Measurements from ENCODE around the gene SPATA2. TPM values are rescaled to one million over a fixed set of nuclear protein-coding genes. Genes with fewer than 3 reads are reported as not detected.
A peak's percentile ranks its signal among the peaks of the same experiment; 100 is the strongest.

Gene SPATA2
- total RNA-seq, 4 donors from 2014 or later: 3.3 to 5.6 (median 4.0) TPM

DNA sequence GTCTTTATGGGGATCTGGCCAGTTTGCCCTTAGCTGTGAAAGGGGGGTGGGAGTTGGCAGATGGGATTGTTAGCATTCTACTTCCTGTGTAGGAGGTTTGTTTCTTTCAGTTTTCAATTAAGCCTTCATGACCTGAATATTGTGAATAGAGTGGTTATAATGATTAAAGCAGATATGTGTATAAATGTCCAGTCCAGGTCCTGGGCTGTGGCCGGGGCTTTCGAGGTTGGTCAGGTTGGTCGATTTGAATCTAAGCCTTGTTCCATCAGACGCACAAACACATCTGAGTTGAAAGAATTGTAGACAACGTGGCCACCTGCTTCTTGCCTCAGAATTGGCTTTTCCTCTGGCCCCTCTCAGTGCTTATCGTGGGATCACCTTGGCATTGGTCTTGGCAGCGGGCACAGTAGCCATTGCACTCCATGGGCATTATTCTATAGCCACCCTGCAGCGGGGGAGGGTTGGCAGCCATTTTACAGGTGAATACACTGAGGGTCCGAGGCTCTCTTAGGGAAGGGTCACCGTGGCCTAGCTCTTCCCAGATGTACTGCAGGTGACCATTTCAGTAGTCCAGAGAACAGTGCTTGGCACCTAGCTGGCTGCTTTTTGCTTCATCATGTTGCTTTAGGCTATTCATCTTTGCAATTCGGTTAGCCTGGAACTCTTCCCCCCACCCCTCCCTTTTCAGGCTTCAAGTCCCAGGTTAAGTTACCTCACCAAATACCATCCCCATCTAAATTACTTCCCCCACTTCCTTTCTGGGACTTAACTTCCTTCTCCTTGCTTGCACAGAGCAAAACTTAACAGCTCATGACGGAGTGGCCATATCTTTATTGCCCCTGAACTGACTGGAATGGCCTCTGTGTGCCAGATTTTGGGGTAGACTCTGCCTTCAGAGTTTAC lies 21.9 kb upstream of the SPATA2 start:
- Histone ChIP-seq H3K9me3 (no peaks in the 10 kb centered on the region), H3K4me1 (peaks cover 19 to 60% (median 26%) of the 10 kb centered on the region in 3 donors), H3K27ac (peak overlapping the region; percentile 90 to 97 (median 96)), H3K4me3 (peak overlapping the region; percentile 87 to 100 (median 96)), H3K27me3 (no peaks in the 10 kb centered on the region), H3K36me3 (peaks cover 0 to 24% (median 0%) of the 10 kb centered on the region in 3 donors)
- WGBS, 2 donors: 11 to 12% methylated on average over 10 to 12 of the region's 12 CpGs
- DNase-seq: no peak
- TF ChIP-seq POLR2A (IDR thresholded peaks at IDR 0.05): no peak
- TF ChIP-seq, protein P1, sequence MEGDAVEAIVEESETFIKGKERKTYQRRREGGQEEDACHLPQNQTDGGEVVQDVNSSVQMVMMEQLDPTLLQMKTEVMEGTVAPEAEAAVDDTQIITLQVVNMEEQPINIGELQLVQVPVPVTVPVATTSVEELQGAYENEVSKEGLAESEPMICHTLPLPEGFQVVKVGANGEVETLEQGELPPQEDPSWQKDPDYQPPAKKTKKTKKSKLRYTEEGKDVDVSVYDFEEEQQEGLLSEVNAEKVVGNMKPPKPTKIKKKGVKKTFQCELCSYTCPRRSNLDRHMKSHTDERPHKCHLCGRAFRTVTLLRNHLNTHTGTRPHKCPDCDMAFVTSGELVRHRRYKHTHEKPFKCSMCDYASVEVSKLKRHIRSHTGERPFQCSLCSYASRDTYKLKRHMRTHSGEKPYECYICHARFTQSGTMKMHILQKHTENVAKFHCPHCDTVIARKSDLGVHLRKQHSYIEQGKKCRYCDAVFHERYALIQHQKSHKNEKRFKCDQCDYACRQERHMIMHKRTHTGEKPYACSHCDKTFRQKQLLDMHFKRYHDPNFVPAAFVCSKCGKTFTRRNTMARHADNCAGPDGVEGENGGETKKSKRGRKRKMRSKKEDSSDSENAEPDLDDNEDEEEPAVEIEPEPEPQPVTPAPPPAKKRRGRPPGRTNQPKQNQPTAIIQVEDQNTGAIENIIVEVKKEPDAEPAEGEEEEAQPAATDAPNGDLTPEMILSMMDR (IDR thresholded peaks at IDR 0.05): no peak
- intact Hi-C loops (cut with DNase I): no loop called here

DNA sequence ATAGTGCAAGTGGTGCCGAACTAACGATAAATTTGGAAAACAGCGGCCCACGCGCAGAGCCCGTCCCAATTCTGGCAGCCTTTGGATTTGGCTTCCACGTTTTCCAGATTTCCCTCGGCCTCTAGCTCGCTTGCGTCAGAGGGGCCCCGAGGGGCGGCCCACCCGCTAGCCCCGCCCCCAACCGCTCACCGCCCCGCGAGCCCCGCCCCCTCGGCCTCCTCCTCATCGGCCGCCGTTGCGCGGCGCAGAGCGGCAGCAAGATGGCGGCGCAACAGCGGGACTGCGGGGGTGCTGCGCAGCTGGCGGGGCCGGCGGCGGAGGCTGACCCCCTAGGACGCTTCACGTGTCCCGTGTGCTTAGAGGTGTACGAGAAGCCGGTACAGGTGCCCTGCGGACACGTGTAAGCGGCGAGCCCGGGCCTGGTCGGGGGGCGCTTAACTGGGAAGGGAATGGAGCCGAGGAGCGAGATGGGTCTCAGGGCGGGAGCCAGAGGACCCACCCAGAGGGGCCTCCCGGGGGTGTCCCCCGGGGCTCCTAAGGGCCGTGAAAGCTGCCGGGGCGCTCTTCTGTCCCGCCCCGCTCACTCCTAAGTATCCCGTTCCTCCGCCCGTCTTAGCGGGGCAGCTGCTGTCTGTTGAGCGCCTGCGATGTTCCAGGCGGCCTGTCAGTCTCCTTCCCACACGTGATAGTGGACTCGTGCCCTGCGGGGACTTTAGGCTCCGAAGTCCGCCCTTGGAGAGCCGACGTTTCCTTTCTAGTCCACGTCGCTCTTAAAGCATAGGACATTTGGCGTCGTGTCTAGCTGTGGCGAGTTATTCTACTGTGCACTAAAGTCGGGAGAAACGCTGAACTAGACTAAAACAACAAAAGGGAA lies 21.1 kb upstream of the SPATA2 start, which contains the start of gene RNF114:
Gene RNF114, plus strand, starts transcription at position 245 of the 874 bp plus-strand sequence. Its CDS starts 16 bp downstream, at position 261.
- peaks cover 19 to 52% (median 26%) of the 10 kb centered on the region in 3 donors for H3K4me1 ChIP-seq
- peak in 3 of 4 donors; percentile 56 to 95 (median 90) for TF ChIP-seq POLR2A (IDR thresholded peaks at IDR 0.05)
- TF ChIP-seq, protein P1 (IDR thresholded peaks at IDR 0.05): peak in 1 of 6 experiments; percentile 5
- peak within 1 kb of the TSS; percentile 90 to 97 (median 96) for H3K27ac ChIP-seq
- peaks cover 0 to 15% (median 0%) of the 10 kb centered on the region in 3 donors for H3K36me3 ChIP-seq
- intact Hi-C loops (cut with DNase I): no loop called here
- peak; percentile 53 for DNase-seq
- no peaks in the 10 kb centered on the region for H3K27me3 ChIP-seq
- no peaks in the 10 kb centered on the region for H3K9me3 ChIP-seq
- WGBS, 2 donors: 0 to 1% methylated on average over 25 to 38 of the region's 79 CpGs
- H3K4me3 ChIP-seq: peak within 1 kb of the TSS; percentile 87 to 100 (median 96)

DNA sequence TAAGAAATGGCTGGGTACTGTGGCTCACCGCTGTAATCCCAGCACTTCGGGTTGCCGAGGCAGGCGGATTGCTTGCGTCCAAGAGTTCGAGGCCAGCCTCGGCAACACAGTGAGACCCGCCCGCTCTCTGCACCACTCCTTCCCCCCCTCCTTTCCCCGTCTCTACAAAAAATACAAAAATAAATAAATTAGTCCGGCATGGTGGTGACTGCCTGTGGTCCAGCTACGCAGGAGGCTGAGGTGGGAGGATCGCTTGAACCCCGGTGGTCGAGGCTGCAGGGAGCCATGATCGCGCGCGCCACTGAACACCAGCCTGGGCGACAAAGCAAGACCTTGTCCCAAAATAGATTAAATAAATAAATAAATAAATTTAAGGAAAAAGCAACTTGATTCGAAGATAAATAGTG lies 20.4 kb upstream of the SPATA2 start:
- intact Hi-C loops (cut with DNase I): no loop called here
- peak overlapping the region; percentile 87 to 100 (median 96) for H3K4me3 ChIP-seq
- H3K9me3 ChIP-seq: no peaks in the 10 kb centered on the region
- peaks cover 0 to 8% (median 0%) of the 10 kb centered on the region in 3 donors for H3K36me3 ChIP-seq
- H3K4me1 ChIP-seq: peaks cover 19 to 45% (median 26%) of the 10 kb centered on the region in 3 donors
- 17 to 36% methylated on average over 12 to 21 of the region's 21 CpGs for WGBS, 2 donors
- TF ChIP-seq POLR2A (IDR thresholded peaks at IDR 0.05): no peak
- TF ChIP-seq, protein P1 (IDR thresholded peaks at IDR 0.05): no peak
- no peak for DNase-seq
- no peaks in the 10 kb centered on the region for H3K27me3 ChIP-seq
- peak overlapping the region; percentile 90 to 97 (median 96) for H3K27ac ChIP-seq

DNA sequence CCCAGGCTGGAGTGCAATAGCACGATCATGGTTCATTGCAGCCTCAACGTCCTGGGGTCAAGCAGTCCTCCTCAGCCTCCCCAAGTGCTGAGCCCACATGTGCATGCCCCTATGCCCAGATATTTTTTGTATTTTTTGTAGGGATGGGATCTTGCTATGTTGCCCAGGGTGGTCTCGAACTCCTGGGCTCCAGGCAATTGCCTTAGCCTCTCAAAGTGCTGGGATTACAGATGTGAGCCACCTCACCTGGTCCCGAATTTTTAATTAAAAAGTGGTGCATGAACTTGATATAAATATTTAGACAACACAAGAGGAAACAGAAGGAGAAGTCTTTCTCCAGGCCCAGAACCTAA lies 13.8 kb upstream of the SPATA2 start:
- no peak overlapping the region for H3K4me3 ChIP-seq
- peaks cover 0 to 10% (median 3%) of the 10 kb centered on the region in 3 donors for H3K4me1 ChIP-seq
- H3K27ac ChIP-seq: peak overlapping the region in 1 of 4 donors; percentile 48
- TF ChIP-seq, protein P1 (IDR thresholded peaks at IDR 0.05): no peak
- TF ChIP-seq POLR2A (IDR thresholded peaks at IDR 0.05): no peak
- no peaks in the 10 kb centered on the region for H3K9me3 ChIP-seq
- intact Hi-C loops (cut with DNase I): no loop called here
- no peak for DNase-seq
- WGBS, 2 donors: 16 to 35% methylated on average over 4 of the region's 4 CpGs
- H3K27me3 ChIP-seq: no peaks in the 10 kb centered on the region
- H3K36me3 ChIP-seq: no peaks in the 10 kb centered on the region

Measured in esophagus squamous epithelium (tissue), 5 donors.